GM10266 (cell line): Measurements from ENCODE around the gene OAS2.

ENCODE experiments used
- DNase-seq: peaks from one replicate; pipeline ENCODE4 v3.0.0; 2012; ENCODE audit errors: extremely low spot score
- TF ChIP-seq, protein P1 (sequence below): IDR thresholded peaks from 2 replicates; pipeline ENCODE4 v1.5.1; 2012; ENCODE audit warnings: mild to moderate bottlenecking, low read depth; ENCODE audit not compliant: control insufficient read depth, insufficient read depth; ENCODE audit errors: missing control alignments

The OAS2 gene

GRCh38 chr12:112967306-112967705, 11.0 kb upstream of the OAS2 start:
- TF ChIP-seq, protein P1, sequence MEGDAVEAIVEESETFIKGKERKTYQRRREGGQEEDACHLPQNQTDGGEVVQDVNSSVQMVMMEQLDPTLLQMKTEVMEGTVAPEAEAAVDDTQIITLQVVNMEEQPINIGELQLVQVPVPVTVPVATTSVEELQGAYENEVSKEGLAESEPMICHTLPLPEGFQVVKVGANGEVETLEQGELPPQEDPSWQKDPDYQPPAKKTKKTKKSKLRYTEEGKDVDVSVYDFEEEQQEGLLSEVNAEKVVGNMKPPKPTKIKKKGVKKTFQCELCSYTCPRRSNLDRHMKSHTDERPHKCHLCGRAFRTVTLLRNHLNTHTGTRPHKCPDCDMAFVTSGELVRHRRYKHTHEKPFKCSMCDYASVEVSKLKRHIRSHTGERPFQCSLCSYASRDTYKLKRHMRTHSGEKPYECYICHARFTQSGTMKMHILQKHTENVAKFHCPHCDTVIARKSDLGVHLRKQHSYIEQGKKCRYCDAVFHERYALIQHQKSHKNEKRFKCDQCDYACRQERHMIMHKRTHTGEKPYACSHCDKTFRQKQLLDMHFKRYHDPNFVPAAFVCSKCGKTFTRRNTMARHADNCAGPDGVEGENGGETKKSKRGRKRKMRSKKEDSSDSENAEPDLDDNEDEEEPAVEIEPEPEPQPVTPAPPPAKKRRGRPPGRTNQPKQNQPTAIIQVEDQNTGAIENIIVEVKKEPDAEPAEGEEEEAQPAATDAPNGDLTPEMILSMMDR, result no peak
- DNase-seq, result no peak

DNA sequence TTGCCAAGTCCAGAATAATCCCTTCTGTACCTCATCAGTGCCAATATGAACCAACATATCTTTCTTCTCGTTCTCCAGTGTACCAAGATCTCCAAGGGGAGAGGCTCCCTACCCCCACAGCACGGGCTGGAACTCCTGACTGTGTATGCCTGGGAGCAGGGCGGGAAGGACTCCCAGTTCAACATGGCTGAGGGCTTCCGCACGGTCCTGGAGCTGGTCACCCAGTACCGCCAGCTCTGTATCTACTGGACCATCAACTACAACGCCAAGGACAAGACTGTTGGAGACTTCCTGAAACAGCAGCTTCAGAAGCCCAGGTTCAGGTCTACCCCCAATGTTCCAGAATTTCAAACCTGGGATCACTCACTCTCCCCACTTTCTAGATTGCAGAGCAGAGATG, 10.5 kb upstream of the OAS2 start:
- TF ChIP-seq, protein P1, result no peak
- no peak for DNase-seq

DNA sequence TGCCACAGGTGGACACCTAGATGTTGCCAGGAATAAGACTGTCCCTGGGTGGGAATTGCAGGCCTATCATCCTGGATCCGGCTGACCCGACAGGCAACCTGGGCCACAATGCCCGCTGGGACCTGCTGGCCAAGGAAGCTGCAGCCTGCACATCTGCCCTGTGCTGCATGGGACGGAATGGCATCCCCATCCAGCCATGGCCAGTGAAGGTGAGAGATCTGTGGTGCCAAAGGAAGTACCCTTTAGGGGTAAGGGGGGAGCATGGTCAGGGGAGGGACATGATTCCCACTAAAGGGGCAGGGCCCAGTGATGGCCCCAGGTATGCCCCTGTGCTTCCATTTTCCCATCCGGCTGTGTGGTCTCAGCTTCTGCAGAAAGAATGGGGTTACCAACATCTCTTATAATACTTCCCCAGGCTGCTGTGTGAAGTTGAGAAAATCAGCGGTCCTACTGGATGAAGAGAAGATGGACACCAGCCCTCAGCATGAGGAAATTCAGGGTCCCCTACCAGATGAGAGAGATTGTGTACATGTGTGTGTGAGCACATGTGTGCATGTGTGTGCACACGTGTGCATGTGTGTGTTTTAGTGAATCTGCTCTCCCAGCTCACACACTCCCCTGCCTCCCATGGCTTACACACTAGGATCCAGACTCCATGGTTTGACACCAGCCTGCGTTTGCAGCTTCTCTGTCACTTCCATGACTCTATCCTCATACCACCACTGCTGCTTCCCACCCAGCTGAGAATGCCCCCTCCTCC, 8.6 kb upstream of the OAS2 start:
- no peak for DNase-seq
- TF ChIP-seq, protein P1, result no peak

DNA sequence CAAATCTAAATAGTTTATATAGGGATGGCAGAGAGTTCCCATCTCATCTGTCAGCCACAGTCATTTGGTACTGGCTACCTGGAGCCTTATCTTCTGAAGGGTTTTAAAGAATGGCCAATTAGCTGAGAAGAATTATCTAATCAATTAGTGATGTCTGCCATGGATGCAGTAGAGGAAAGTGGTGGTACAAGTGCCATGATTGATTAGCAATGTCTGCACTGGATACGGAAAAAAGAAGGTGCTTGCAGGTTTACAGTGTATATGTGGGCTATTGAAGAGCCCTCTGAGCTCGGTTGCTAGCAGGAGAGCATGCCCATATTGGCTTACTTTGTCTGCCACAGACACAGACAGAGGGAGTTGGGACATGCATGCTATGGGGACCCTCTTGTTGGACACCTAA, 7.9 kb upstream of the OAS2 start:
- TF ChIP-seq, protein P1, result no peak

DNA sequence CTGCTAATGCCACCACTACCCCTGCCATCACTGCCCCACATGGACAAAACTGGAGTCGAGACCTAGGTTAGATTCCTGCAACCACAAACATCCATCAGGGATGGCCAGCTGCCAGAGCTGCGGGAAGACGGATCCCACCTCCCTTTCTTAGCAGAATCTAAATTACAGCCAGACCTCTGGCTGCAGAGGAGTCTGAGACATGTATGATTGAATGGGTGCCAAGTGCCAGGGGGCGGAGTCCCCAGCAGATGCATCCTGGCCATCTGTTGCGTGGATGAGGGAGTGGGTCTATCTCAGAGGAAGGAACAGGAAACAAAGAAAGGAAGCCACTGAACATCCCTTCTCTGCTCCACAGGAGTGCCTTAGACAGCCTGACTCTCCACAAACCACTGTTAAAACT, 7.1 kb upstream of the OAS2 start:
- no peak for DNase-seq
- TF ChIP-seq, protein P1, result no peak

More for the DNA sequence above, 7.9 kb upstream of the OAS2 start:
- no peak for DNase-seq

- DNase-seq, result no peak
- TF ChIP-seq, protein P1, result no peak
Measured at GRCh38 chr12:112973011-112973735, 5.1 kb upstream of the OAS2 start.

GRCh38 chr12:112973818-112974231, 4.5 kb upstream of the OAS2 start:
- DNase-seq, result no peak
- TF ChIP-seq, protein P1, result no peak
